Measurements from ENCODE around the gene MTUS2. TPM values are rescaled to one million over a fixed set of nuclear protein-coding genes. Genes with fewer than 3 reads are reported as not detected.

MTUS2 gene
- polyA plus RNA-seq, 2 of the 4 experiments (the other 2 are of a cell fraction), result not detected

- WGBS (ENCODE audit: missing lambda C conversion rate), result 58% methylated on average over 14 of the region's 14 CpGs
- TF ChIP-seq, protein P1, sequence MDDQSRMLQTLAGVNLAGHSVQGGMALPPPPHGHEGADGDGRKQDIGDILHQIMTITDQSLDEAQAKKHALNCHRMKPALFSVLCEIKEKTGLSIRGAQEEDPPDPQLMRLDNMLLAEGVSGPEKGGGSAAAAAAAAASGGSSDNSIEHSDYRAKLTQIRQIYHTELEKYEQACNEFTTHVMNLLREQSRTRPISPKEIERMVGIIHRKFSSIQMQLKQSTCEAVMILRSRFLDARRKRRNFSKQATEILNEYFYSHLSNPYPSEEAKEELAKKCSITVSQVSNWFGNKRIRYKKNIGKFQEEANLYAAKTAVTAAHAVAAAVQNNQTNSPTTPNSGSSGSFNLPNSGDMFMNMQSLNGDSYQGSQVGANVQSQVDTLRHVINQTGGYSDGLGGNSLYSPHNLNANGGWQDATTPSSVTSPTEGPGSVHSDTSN (IDR thresholded peaks at IDR 0.05), result no peak
- TF ChIP-seq GATA3 (IDR thresholded peaks at IDR 0.05; ENCODE audit: borderline replicate concordance), result no peak
- no peak for TF ChIP-seq JUNB (IDR thresholded peaks at IDR 0.05)
- TF ChIP-seq HES2 (IDR thresholded peaks at IDR 0.05), result no peak
- TF ChIP-seq HOXA7 (CRISPR knock-in tag; IDR thresholded peaks at IDR 0.05), result no peak
- TF ChIP-seq RFX5 (IDR thresholded peaks at IDR 0.05), result no peak
- no peak for TF ChIP-seq CBX2 (IDR thresholded peaks at IDR 0.05; ENCODE audit: borderline replicate concordance, low read depth)
- no peak for TF ChIP-seq REST (IDR thresholded peaks at IDR 0.05)
- no peak for TF ChIP-seq FOXS1 (CRISPR knock-in tag; IDR thresholded peaks at IDR 0.05)
- TF ChIP-seq EHF (CRISPR knock-in tag; IDR thresholded peaks at IDR 0.05), result no peak
- TF ChIP-seq HOXB13 (CRISPR knock-in tag; IDR thresholded peaks at IDR 0.05; ENCODE audit: low read depth), result no peak
- TF ChIP-seq PHF8 (IDR thresholded peaks at IDR 0.05; ENCODE audit: borderline replicate concordance, low read depth), result no peak
- POLR2A ChIA-PET, result no interaction called here
- ATAC-seq (no peak), DNase-seq (ENCODE audit: low read depth in 1 of 2, low spot score in 1 of 2) (no peak), FAIRE-seq (no peak)
- CTCF ChIA-PET, result interaction anchor here (0.6 to 1.5 kb wide), 3 partner anchors 17 to 1043 kb away, joined by 3 to 4 read pairs (median 4); no protein-coding TSS in a partner anchor
- Histone ChIP-seq H3K4me3 (no peak overlapping the region), H3K27ac (no peak overlapping the region), H3K4me1 (no peaks in the 10 kb centered on the region), H3K9me3 (no peaks in the 10 kb centered on the region), H3K4me2 (no peak overlapping the region)
Observed at GRCh38 chr13:29489650-29490560, 669.8 kb downstream of the MTUS2 start.

- CTCF ChIA-PET, result interaction anchor here (1.4 to 1.5 kb wide), 2 partner anchors 17 to 18 kb away, joined by 4 read pairs; no protein-coding TSS in a partner anchor
- no peak for FAIRE-seq
- WGBS (ENCODE audit: missing lambda C conversion rate), result 65% methylated on average over 7 of the region's 9 CpGs
Observed at GRCh38 chr13:29490561-29490885, 670.4 kb downstream of the MTUS2 start.

GRCh38 chr13:29491248-29491647 is 671.1 kb downstream of the MTUS2 start:
- DNase-seq (ENCODE audit: low read depth in 1 of 2, low spot score in 1 of 2) (no peak), ATAC-seq (no peak), FAIRE-seq (no peak)
- ChIA-PET POLR2A (no interaction called here), CTCF (no interaction called here)
- Histone ChIP-seq H3K9me3 (no peaks in the 10 kb centered on the region), H3K4me2 (no peak overlapping the region), H3K4me3 (no peak overlapping the region), H3K4me1 (no peaks in the 10 kb centered on the region), H3K27ac (no peak overlapping the region)
- no peak for TF ChIP-seq NPAS2 (CRISPR knock-in tag; IDR thresholded peaks at IDR 0.05; ENCODE audit: borderline replicate concordance)
- no peak for TF ChIP-seq ELK1 (IDR thresholded peaks at IDR 0.05; ENCODE audit: low read depth, low read length)
- TF ChIP-seq FOSL2 (IDR thresholded peaks at IDR 0.05), result no peak
- no peak for TF ChIP-seq FOSL2 (CRISPR knock-in tag; IDR thresholded peaks at IDR 0.05)
- 38% methylated on average over 2 of the region's 2 CpGs for WGBS (ENCODE audit: missing lambda C conversion rate)

More at GRCh38 chr13:29490561-29490885, 670.4 kb downstream of the MTUS2 start:
- POLR2A ChIA-PET, result no interaction called here
- DNase-seq (ENCODE audit: low read depth in 1 of 2, low spot score in 1 of 2), result no peak
- no peak for ATAC-seq
- no peak overlapping the region for H3K4me2 ChIP-seq
- TF ChIP-seq MYC (IDR thresholded peaks at IDR 0.05; ENCODE audit: borderline replicate concordance, low read length) (no peak), RFX5 (IDR thresholded peaks at IDR 0.05) (no peak), RARB (CRISPR knock-in tag; IDR thresholded peaks at IDR 0.05) (no peak), CHD2 (IDR thresholded peaks at IDR 0.05; ENCODE audit: low read length, partially characterized antibody) (no peak), HDAC2 (IDR thresholded peaks at IDR 0.05) (no peak)
- TF ChIP-seq, protein P2, sequence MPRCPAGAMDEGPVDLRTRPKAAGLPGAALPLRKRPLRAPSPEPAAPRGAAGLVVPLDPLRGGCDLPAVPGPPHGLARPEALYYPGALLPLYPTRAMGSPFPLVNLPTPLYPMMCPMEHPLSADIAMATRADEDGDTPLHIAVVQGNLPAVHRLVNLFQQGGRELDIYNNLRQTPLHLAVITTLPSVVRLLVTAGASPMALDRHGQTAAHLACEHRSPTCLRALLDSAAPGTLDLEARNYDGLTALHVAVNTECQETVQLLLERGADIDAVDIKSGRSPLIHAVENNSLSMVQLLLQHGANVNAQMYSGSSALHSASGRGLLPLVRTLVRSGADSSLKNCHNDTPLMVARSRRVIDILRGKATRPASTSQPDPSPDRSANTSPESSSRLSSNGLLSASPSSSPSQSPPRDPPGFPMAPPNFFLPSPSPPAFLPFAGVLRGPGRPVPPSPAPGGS (IDR thresholded peaks at IDR 0.05), result no peak
- H3K27ac ChIP-seq, result no peak overlapping the region
- H3K4me3 ChIP-seq, result no peak overlapping the region
- no peaks in the 10 kb centered on the region for H3K9me3 ChIP-seq
- H3K4me1 ChIP-seq, result no peaks in the 10 kb centered on the region
